ENCODE measurements around the gene VPS72.
"Not testable (repeated sequence)": the region's sequence is repeated elsewhere in the genome, so short reads cannot be mapped to it uniquely, and the experiment has no call there.

VPS72 gene

DNA sequence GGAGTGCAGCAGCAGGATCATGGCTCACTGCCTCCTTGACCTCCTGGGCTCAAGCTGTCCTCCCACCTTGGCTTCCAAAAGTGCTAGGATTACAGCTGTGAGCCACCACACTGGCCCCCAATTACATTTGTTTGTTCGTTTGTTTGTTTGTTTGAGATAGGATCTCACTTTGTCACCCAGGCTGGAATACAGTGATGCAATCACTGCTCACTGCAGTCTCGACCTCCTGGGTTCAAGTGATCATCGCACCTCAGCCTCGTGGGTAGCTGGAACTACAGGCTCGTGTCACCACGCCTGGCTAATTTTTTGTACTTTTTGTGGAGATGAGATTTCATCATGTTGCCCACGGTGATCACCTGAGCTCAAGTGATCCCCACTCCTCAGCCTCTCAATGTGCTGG is 2.0 kb upstream of the VPS72 start:
- TF ChIP-seq CTCF (IDR thresholded peaks at IDR 0.05; ENCODE audit: unreplicated experiment in 3 of 3): no peak
- H3K4me1 Mint-ChIP-seq: peaks cover 22% of the 10 kb centered on the region
- peaks cover 7% of the 10 kb centered on the region for H3K27me3 Mint-ChIP-seq (ENCODE audit: low read depth)
- H3K9me3 Mint-ChIP-seq: no peaks in the 10 kb centered on the region
- H3K36me3 Mint-ChIP-seq (ENCODE audit: low read depth): peaks cover 2% of the 10 kb centered on the region
- no peak overlapping the region for H3K27ac Mint-ChIP-seq
- H3K4me3 Mint-ChIP-seq: peak overlapping the region in 2 of 3 experiments; percentile 43 to 45

GRCh38 chr1:151188667-151189066 is 1.3 kb downstream of the VPS72 start:
- peak overlapping the region; percentile 24 to 99 (median 95) for H3K27ac Mint-ChIP-seq
- not testable (repeated sequence) for H3K9me3 Mint-ChIP-seq; H3K27me3 Mint-ChIP-seq (ENCODE audit: low read depth)
- H3K36me3 Mint-ChIP-seq (ENCODE audit: low read depth): peaks cover 31% of the 10 kb centered on the region
- peak overlapping the region; percentile 96 to 100 (median 98) for H3K4me3 Mint-ChIP-seq
- peaks cover 17% of the 10 kb centered on the region for H3K4me1 Mint-ChIP-seq

GRCh38 chr1:151187205-151187604 is 2.8 kb downstream of the VPS72 start:
- no peak for TF ChIP-seq CTCF (IDR thresholded peaks at IDR 0.05; ENCODE audit: unreplicated experiment in 3 of 3)
- no peaks in the 10 kb centered on the region for H3K9me3 Mint-ChIP-seq
- no peak overlapping the region for H3K27ac Mint-ChIP-seq
- peak overlapping the region in 2 of 3 experiments; percentile 30 to 45 for H3K4me3 Mint-ChIP-seq
- peaks cover 17% of the 10 kb centered on the region for H3K4me1 Mint-ChIP-seq
- H3K27me3 Mint-ChIP-seq (ENCODE audit: low read depth): peaks cover 3% of the 10 kb centered on the region
- peaks cover 43% of the 10 kb centered on the region for H3K36me3 Mint-ChIP-seq (ENCODE audit: low read depth)

DNA sequence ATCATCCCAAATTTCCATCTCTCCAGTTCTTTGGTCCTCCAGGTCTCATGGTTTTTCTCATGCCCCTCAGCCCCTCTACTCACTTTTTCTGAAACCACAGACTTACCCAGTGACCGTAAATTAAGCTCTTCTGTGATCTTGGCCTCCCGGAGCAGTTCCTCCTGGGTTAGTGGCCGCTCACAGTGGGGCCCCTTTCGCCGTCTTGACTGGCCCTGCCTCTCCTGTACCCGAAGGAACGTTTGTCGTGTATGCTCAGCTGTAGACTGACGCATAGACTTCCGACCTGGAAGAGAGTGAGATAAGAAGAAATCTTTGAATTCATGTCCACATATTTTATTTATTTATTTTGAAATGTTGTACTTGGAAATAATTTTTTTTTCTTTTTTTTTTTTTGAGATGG is 5.8 kb downstream of the VPS72 start:
- Mint-ChIP-seq H3K9me3 (no peaks in the 10 kb centered on the region), H3K27ac (no peak overlapping the region), H3K4me3 (no peak overlapping the region), H3K27me3 (ENCODE audit: low read depth) (no peaks in the 10 kb centered on the region), H3K4me1 (peaks cover 17% of the 10 kb centered on the region), H3K36me3 (ENCODE audit: low read depth) (peaks cover 67% of the 10 kb centered on the region)
- TF ChIP-seq CTCF (IDR thresholded peaks at IDR 0.05; ENCODE audit: unreplicated experiment in 3 of 3): no peak

DNA sequence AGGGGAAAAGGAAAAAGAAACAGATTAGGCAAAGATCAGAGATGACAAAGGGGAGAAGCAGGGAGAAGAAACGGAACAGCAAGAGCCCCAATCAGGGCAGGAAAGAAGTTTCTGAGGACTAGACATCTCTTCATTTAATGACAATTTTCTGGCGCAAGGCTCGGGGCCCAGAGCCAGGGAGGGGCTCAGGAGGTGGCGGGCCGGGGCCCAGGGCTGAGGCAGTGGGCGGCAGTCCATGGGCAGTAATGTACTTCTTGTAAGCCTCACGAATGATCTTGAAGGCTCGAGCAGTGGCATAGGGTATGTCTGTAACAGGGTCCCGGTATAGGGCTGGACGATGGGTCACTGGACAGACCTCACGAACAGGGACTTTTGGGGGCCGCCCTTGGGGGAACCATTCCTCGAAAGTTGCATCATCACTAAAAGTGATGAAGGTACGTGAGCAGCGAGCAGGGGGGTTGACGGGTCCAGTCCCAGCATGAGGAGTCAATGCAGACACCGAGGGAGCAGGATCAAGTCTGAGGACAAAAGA is 13.4 kb downstream of the VPS72 start:
- no peak for TF ChIP-seq CTCF (IDR thresholded peaks at IDR 0.05; ENCODE audit: unreplicated experiment in 3 of 3)
- Mint-ChIP-seq H3K27me3 (ENCODE audit: low read depth) (no peaks in the 10 kb centered on the region), H3K36me3 (ENCODE audit: low read depth) (peaks cover 72% of the 10 kb centered on the region), H3K27ac (no peak overlapping the region), H3K4me1 (peaks cover 10% of the 10 kb centered on the region), H3K4me3 (no peak overlapping the region), H3K9me3 (no peaks in the 10 kb centered on the region)

DNA sequence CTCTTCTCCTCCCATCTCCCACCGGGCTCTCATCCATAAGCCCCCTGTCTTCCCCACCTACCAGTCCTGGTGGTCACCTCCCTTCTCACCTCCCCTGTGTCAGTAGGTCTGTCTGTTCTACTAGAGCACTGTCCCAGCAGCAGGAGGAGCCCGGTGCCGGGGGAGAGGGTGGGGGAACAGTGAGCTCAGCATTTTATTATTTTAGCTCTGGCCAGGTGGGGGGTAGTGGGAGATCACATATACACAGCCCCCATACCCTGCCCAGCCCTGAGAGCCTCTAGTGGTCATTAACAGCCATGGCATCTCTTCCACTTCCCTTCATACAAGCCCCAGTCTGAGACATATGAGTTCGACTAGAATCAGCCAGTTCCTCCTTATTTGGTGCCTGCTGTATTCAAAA is 14.1 kb downstream of the VPS72 start, which contains the start of gene TMOD4:
TSS of gene TMOD4 (minus strand) at position 119 of the 400 bp plus-strand sequence. CDS start 1,106 bp downstream, outside the sequence.
- Mint-ChIP-seq H3K27me3 (ENCODE audit: low read depth) (no peaks in the 10 kb centered on the region), H3K9me3 (no peaks in the 10 kb centered on the region), H3K27ac (peak within 1 kb of the TSS in 1 of 3 experiments; percentile 33), H3K4me3 (no peak within 1 kb of the TSS), H3K4me1 (peaks cover 10% of the 10 kb centered on the region), H3K36me3 (ENCODE audit: low read depth) (peaks cover 68% of the 10 kb centered on the region)
- TF ChIP-seq CTCF (IDR thresholded peaks at IDR 0.05; ENCODE audit: unreplicated experiment in 3 of 3): peak; percentile 32 to 48 (median 40)
